Measurements from ENCODE around the gene GARS1. TPM values are rescaled to one million over a fixed set of nuclear protein-coding genes. Genes with fewer than 3 reads are reported as not detected.

GARS1 gene, protein sequence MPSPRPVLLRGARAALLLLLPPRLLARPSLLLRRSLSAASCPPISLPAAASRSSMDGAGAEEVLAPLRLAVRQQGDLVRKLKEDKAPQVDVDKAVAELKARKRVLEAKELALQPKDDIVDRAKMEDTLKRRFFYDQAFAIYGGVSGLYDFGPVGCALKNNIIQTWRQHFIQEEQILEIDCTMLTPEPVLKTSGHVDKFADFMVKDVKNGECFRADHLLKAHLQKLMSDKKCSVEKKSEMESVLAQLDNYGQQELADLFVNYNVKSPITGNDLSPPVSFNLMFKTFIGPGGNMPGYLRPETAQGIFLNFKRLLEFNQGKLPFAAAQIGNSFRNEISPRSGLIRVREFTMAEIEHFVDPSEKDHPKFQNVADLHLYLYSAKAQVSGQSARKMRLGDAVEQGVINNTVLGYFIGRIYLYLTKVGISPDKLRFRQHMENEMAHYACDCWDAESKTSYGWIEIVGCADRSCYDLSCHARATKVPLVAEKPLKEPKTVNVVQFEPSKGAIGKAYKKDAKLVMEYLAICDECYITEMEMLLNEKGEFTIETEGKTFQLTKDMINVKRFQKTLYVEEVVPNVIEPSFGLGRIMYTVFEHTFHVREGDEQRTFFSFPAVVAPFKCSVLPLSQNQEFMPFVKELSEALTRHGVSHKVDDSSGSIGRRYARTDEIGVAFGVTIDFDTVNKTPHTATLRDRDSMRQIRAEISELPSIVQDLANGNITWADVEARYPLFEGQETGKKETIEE
- total RNA-seq (2021) (294 and 337 TPM in 2 replicates), Bru-seq, nascent RNA (percentile 97 among the genes with signal in this experiment), BruChase-seq, experiment 1, labeled RNA remaining after a 2-hour chase (percentile 94 among the genes with signal in this experiment), BruChase-seq, experiment 2, labeled RNA remaining after a 6-hour chase (percentile 96 among the genes with signal in this experiment)
- long read RNA-seq, transcript GARS-201 (17 exons, 2,634 nt): major isoform, 636 of 705 reads
- long read RNA-seq, transcript GARS-209 (2 exons, 772 nt): minor isoform, 5 of 705 reads
- long read RNA-seq, partial matches to known transcripts: 15 of 705 reads
- long read RNA-seq, other reads (novel, unspliced or antisense): 49 of 705 reads

GRCh38 chr7:30594540-30595435 is at the start of gene GARS1:
TSS of gene GARS1 (plus strand) at chr7:30594878. CDS start at chr7:30594922, 44 bp downstream.
- DNase-seq (ENCODE audit: low spot score): peak; percentile 91
- peaks cover 32% of the 10 kb centered on the region for H3K36me3 ChIP-seq (ENCODE audit: insufficient read depth, low read length, poor library complexity, severe bottlenecking)
- no peaks in the 10 kb centered on the region for H3K9me3 ChIP-seq (ENCODE audit: low read depth, low read length, poor library complexity, severe bottlenecking)
- peak within 1 kb of the TSS; percentile 98 for H3K27ac ChIP-seq (ENCODE audit: low read depth, low read length, poor library complexity, severe bottlenecking)
- H3K27me3 ChIP-seq (replicated peaks; ENCODE audit: insufficient read depth, low read depth, low read length, poor library complexity): no peaks in the 10 kb centered on the region
- TF ChIP-seq, protein P1, sequence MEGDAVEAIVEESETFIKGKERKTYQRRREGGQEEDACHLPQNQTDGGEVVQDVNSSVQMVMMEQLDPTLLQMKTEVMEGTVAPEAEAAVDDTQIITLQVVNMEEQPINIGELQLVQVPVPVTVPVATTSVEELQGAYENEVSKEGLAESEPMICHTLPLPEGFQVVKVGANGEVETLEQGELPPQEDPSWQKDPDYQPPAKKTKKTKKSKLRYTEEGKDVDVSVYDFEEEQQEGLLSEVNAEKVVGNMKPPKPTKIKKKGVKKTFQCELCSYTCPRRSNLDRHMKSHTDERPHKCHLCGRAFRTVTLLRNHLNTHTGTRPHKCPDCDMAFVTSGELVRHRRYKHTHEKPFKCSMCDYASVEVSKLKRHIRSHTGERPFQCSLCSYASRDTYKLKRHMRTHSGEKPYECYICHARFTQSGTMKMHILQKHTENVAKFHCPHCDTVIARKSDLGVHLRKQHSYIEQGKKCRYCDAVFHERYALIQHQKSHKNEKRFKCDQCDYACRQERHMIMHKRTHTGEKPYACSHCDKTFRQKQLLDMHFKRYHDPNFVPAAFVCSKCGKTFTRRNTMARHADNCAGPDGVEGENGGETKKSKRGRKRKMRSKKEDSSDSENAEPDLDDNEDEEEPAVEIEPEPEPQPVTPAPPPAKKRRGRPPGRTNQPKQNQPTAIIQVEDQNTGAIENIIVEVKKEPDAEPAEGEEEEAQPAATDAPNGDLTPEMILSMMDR (conservative IDR thresholded peaks at IDR 0.05; ENCODE audit: low read depth, low read length): no peak
- no peak for TF ChIP-seq EZH2 (IDR thresholded peaks at IDR 0.05; ENCODE audit: borderline replicate concordance, low read depth, low read length, poor library complexity, severe bottlenecking)
- CTCF ChIA-PET: no interaction called here
- BruUV-seq (replicated peaks): no TSS peak
- peak within 1 kb of the TSS; percentile 97 for H3K4me3 ChIP-seq (ENCODE audit: low read depth, low read length, poor library complexity, severe bottlenecking)
- POLR2A ChIA-PET (ENCODE audit: low non-redundant PET): no interaction called here
- peaks cover 11% of the 10 kb centered on the region for H3K4me1 ChIP-seq (ENCODE audit: insufficient read depth, low read length, poor library complexity, severe bottlenecking)
- intact Hi-C loops (cut with micrococcal nuclease; ENCODE audit: unreplicated experiment): no loop called here

DNA sequence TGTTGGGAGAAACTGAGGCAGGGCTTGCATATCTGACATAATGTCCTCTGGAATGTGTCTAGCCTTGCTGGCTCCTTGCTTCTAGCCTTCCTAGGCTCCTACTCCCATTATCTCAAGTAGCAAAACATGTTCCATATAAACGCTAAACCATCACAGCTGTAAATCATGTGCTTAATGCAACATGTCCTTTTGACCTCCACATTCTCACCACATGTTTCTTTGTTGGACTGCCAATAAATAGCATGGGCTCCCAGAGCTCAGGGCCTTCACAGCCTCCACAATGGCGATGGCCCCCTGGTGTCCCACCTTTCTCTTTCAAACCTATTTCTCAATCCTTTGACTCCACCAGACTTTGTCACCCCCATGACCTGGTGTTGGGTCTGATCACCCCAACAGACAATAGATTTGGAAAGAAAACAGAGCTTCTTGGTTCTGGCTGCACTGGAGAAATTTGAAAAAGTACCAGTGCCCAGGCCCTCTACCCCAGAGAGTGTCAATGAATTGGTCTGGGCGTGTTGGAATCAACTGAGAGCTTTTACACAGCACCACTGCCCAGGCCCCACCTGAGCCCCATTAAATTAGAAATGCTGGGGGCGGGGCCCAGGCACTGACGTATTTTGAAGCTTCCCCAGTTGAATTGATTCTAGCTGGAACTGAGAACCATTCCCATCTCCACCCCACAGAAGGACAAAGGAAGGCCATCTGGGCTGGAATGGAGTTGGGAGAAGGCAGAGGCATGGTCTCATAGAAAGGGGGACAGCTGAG is 48.7 kb upstream of the GARS1 start:
- Histone ChIP-seq H3K27me3 (replicated peaks; ENCODE audit: insufficient read depth, low read depth, low read length, poor library complexity) (no peaks in the 10 kb centered on the region), H3K27ac (ENCODE audit: low read depth, low read length, poor library complexity, severe bottlenecking) (no peak overlapping the region), H3K36me3 (ENCODE audit: insufficient read depth, low read length, poor library complexity, severe bottlenecking) (no peaks in the 10 kb centered on the region), H3K4me3 (ENCODE audit: low read depth, low read length, poor library complexity, severe bottlenecking) (no peak overlapping the region), H3K4me1 (ENCODE audit: insufficient read depth, low read length, poor library complexity, severe bottlenecking) (peaks cover 21% of the 10 kb centered on the region), H3K9me3 (ENCODE audit: low read depth, low read length, poor library complexity, severe bottlenecking) (no peaks in the 10 kb centered on the region)
- POLR2A ChIA-PET (ENCODE audit: low non-redundant PET): no interaction called here
- CTCF ChIA-PET: interaction anchor here (0.6 kb wide), 1 partner anchor 109 kb away, joined by 6 read pairs; no protein-coding TSS in a partner anchor
- TF ChIP-seq, protein P1 (conservative IDR thresholded peaks at IDR 0.05; ENCODE audit: low read depth, low read length): no peak
- intact Hi-C loops (cut with micrococcal nuclease; ENCODE audit: unreplicated experiment): loop anchor here (5.0 kb wide), 1 partner anchor 196 kb away; no protein-coding TSS in a partner anchor
- BruUV-seq (replicated peaks): no TSS peak
- DNase-seq (ENCODE audit: low spot score): no peak

Measured in A673 (cell line).